ENCODE measurements around the gene FRMPD4. TPM values are rescaled to one million over a fixed set of nuclear protein-coding genes. Genes with fewer than 3 reads are reported as not detected.

The FRMPD4 gene
- total RNA-seq, 4 donors from 2014 or later, result not detected

DNA sequence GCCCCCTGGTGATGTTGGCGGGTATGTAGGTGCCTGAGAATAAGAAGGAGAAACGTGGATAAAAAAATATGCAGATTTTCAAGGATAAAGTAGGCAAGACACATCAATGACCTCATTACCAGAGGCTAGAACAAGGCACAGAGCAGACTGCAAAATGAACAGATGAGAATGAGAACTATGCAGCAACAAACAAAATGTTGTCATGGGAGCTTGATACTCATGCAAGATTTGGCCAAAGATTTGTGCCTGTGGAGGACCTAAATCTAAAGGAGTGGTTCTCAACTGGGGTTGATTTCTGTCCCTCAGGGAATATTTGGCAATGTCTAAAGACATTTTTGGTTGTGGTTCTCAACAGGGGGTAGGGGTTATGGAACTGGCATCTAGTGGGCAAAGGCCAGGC is 177.3 kb downstream of the FRMPD4 start:
- DNase-seq, result no peak
- Histone ChIP-seq H3K27ac (no peak overlapping the region), H3K4me3 (replicated peaks in 1 of 3) (no peak overlapping the region), H3K4me1 (no peaks in the 10 kb centered on the region), H3K9me3 (no peaks in the 10 kb centered on the region), H3K27me3 (no peaks in the 10 kb centered on the region), H3K36me3 (no peaks in the 10 kb centered on the region)
- WGBS, 2 donors, result 63 to 67% methylated on average over 2 of the region's 2 CpGs
- TF ChIP-seq CTCF (IDR thresholded peaks at IDR 0.05) (no peak), POLR2A (IDR thresholded peaks at IDR 0.05) (no peak)
- intact Hi-C loops (cut with DNase I), result no loop called here

- Histone ChIP-seq H3K27me3 (no peaks in the 10 kb centered on the region), H3K27ac (no peak overlapping the region), H3K36me3 (no peaks in the 10 kb centered on the region), H3K4me1 (no peaks in the 10 kb centered on the region), H3K9me3 (no peaks in the 10 kb centered on the region), H3K4me3 (replicated peaks in 1 of 3) (no peak overlapping the region)
- TF ChIP-seq CTCF (IDR thresholded peaks at IDR 0.05), result no peak
- TF ChIP-seq POLR2A (IDR thresholded peaks at IDR 0.05), result no peak
- DNase-seq, result no peak
- intact Hi-C loops (cut with DNase I), result no loop called here
- 45 to 59% methylated on average over 4 to 5 of the region's 5 CpGs for whole genome bisulfite sequencing, 2 donors
Measured at GRCh38 chrX:12319003-12319519, 180.8 kb downstream of the FRMPD4 start.

DNA sequence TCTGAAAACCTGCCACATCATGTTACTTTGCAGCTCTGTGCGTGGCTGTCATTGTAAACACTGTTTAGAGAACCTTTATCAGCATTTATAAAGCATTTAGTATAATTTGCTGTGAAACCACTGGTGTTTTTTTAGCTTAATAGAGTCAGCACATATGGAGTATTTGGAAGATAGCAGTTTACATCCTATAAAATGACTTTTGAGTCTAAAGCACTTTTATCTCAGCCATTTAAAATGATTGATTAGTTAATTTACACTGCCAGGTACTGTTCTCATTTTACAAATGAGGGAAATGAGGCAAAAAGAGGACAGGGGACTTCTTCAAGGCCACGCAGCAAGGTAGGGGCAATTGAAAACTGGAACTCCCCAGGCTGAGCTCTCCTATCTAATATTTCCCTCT is 181.7 kb downstream of the FRMPD4 start:
- no peak overlapping the region for H3K4me3 ChIP-seq (replicated peaks in 1 of 3)
- TF ChIP-seq POLR2A (IDR thresholded peaks at IDR 0.05) (no peak), CTCF (IDR thresholded peaks at IDR 0.05) (no peak)
- H3K36me3 ChIP-seq, result no peaks in the 10 kb centered on the region
- no peaks in the 10 kb centered on the region for H3K4me1 ChIP-seq
- intact Hi-C loops (cut with DNase I), result no loop called here
- H3K9me3 ChIP-seq, result no peaks in the 10 kb centered on the region
- WGBS, 2 donors, result 76% methylated on average over 2 of the region's 2 CpGs
- no peak for DNase-seq
- H3K27ac ChIP-seq, result no peak overlapping the region
- no peaks in the 10 kb centered on the region for H3K27me3 ChIP-seq

GRCh38 chrX:12322031-12322430 is 183.8 kb downstream of the FRMPD4 start:
- no peak overlapping the region for H3K27ac ChIP-seq
- no peaks in the 10 kb centered on the region for H3K9me3 ChIP-seq
- no peaks in the 10 kb centered on the region for H3K36me3 ChIP-seq
- no peak for TF ChIP-seq POLR2A (IDR thresholded peaks at IDR 0.05)
- TF ChIP-seq CTCF (IDR thresholded peaks at IDR 0.05), result no peak
- no peaks in the 10 kb centered on the region for H3K27me3 ChIP-seq
- DNase-seq, result no peak
- H3K4me3 ChIP-seq (replicated peaks in 1 of 3), result no peak overlapping the region
- intact Hi-C loops (cut with DNase I), result no loop called here
- H3K4me1 ChIP-seq, result no peaks in the 10 kb centered on the region

DNA sequence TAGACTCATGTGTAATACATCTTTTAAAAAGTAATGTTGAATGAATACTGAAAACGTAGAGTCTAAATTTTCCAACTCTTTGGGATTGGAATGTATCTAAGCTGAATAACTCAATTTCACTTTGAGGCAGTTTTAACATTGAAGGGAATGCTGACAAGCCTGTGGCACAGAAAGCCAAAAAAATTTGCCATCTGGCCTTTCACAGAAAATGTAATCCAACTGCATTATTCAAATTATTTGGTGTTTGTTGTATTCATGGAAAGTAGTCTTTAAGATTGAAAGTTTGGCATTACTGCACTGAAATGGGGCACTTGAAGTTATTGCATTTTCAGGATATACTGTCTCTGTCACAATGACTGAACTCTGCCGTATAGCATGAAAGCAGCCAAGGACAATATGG is 186.9 kb downstream of the FRMPD4 start:
- 68 to 75% methylated on average over 2 of the region's 2 CpGs for WGBS, 2 donors
- no peaks in the 10 kb centered on the region for H3K27me3 ChIP-seq
- DNase-seq, result no peak
- no peak overlapping the region for H3K27ac ChIP-seq
- TF ChIP-seq CTCF (IDR thresholded peaks at IDR 0.05), result no peak
- no peak for TF ChIP-seq POLR2A (IDR thresholded peaks at IDR 0.05)
- H3K4me3 ChIP-seq (replicated peaks in 1 of 3), result no peak overlapping the region
- no peaks in the 10 kb centered on the region for H3K4me1 ChIP-seq
- H3K36me3 ChIP-seq, result no peaks in the 10 kb centered on the region
- intact Hi-C loops (cut with DNase I), result no loop called here
- H3K9me3 ChIP-seq, result no peaks in the 10 kb centered on the region
